Measurements from ENCODE around the gene RNF222. TPM values are rescaled to one million over a fixed set of nuclear protein-coding genes. Genes with fewer than 3 reads are reported as not detected.

The RNF222 gene
- total and polyA plus RNA-seq, 2 of the 4 experiments (the other 2 are of a cell fraction), result not detected

DNA sequence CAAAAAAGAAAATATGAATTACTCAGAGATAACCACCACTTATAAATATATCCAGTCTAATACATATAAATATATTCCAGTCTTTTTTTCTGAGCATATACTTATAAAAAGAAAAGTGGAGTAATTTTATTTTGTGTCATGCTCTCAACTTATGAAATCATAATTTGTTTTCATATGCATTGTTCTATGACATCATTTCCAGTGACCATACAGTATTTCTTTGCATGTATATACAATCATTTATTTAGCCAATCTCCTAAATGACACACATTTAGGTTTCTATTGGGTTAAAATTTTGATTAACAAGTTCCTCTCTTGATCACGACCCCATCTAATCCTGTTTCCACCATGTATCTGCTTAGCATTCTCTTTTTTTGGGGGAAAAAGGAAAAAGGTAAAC, 21.7 kb upstream of the RNF222 start (continued):
- TF ChIP-seq, protein P1, sequence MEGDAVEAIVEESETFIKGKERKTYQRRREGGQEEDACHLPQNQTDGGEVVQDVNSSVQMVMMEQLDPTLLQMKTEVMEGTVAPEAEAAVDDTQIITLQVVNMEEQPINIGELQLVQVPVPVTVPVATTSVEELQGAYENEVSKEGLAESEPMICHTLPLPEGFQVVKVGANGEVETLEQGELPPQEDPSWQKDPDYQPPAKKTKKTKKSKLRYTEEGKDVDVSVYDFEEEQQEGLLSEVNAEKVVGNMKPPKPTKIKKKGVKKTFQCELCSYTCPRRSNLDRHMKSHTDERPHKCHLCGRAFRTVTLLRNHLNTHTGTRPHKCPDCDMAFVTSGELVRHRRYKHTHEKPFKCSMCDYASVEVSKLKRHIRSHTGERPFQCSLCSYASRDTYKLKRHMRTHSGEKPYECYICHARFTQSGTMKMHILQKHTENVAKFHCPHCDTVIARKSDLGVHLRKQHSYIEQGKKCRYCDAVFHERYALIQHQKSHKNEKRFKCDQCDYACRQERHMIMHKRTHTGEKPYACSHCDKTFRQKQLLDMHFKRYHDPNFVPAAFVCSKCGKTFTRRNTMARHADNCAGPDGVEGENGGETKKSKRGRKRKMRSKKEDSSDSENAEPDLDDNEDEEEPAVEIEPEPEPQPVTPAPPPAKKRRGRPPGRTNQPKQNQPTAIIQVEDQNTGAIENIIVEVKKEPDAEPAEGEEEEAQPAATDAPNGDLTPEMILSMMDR (conservative IDR thresholded peaks at IDR 0.05; ENCODE audit: low read depth, low read length), result no peak
- no peak for TF ChIP-seq MAFK (IDR thresholded peaks at IDR 0.05; ENCODE audit: low read depth, low read length)
- TF ChIP-seq SMC3 (IDR thresholded peaks at IDR 0.05; ENCODE audit: low read depth, low read length), result no peak
- no peak for TF ChIP-seq BHLHE40 (IDR thresholded peaks at IDR 0.05; ENCODE audit: low read depth, low read length)
- no peak for TF ChIP-seq RFX5 (IDR thresholded peaks at IDR 0.05; ENCODE audit: low read depth, low read length)

DNA sequence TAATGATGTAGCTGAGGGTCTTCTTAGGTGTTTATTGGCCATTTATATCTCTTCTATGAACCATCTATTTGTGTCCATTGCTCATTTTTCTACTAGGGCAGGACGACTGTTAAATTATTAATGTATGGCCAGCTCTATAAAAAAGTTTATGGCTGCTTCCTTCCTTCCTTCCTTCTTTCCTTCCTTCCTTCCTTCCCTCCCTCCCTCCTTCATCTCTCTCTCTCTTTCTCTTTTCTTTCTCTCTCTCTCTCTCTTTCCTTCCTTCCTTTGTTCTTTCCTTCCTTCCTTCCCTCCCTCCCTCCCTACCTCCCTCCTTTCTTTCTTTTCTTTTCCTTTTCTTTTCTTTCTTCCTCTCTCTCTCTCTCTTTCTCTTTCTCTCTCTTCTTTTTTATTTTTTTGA, 20.8 kb upstream of the RNF222 start:
- Histone ChIP-seq H2BK120ac (ENCODE audit: low read depth, low read length) (no peak overlapping the region), H3K36me3 (ENCODE audit: control insufficient read depth, insufficient read depth, low read length) (no peaks in the 10 kb centered on the region), H4K91ac (ENCODE audit: insufficient read depth, low read depth, low read length) (no peak overlapping the region), H2AK9ac (replicated peaks; ENCODE audit: low read depth, low read length, poor library complexity) (no peak overlapping the region), H3K4me1 (ENCODE audit: control insufficient read depth, insufficient read depth, low read length) (peaks cover 2% of the 10 kb centered on the region; the same call in 1 of the 2 replicates), H3K14ac (replicated peaks; ENCODE audit: low read depth, low read length) (no peak overlapping the region), H2BK20ac (ENCODE audit: low read depth, low read length) (no peak overlapping the region), H3K9me1 (ENCODE audit: insufficient read depth, low read length) (peaks cover 3% of the 10 kb centered on the region; the same call in 1 of the 2 replicates), H2BK15ac (ENCODE audit: low read depth, low read length) (no peak overlapping the region), H3K9me3 (ENCODE audit: control insufficient read depth, insufficient read depth, low read length) (0 out of 2 replicates have a peak, but pooled peaks cover 2% of the 10 kb centered on the region), H3K79me1 (ENCODE audit: low read depth in 1 of 2, low read length in 2 of 2) (no peaks in the 10 kb centered on the region), H3K27ac (ENCODE audit: insufficient read depth, low read length) (no peak overlapping the region), H3K4me3 (ENCODE audit: insufficient read depth, low read depth, low read length) (no peak overlapping the region), H2BK5ac (ENCODE audit: low read depth, low read length, poor library complexity, severe bottlenecking) (no peak overlapping the region), H3K56ac (ENCODE audit: extremely low read depth, insufficient read depth, low read length) (no peak overlapping the region), H2AK5ac (ENCODE audit: low read depth, low read length) (no peak overlapping the region), H4K20me1 (ENCODE audit: insufficient read depth, low read length) (no peaks in the 10 kb centered on the region), H3K23ac (ENCODE audit: low read depth, low read length) (no peak overlapping the region), H2AFZ (replicated peaks; ENCODE audit: low read length, poor library complexity) (no peak overlapping the region), H3K4ac (ENCODE audit: low read depth, low read length) (no peak overlapping the region), H4K5ac (ENCODE audit: low read depth, low read length) (no peak overlapping the region), H3K27me3 (ENCODE audit: control insufficient read depth, insufficient read depth, low read length) (peaks cover 13% of the 10 kb centered on the region), H3K18ac (ENCODE audit: low read depth, low read length) (no peak overlapping the region), H3K4me2 (ENCODE audit: low read depth, low read length) (no peak overlapping the region), H3K9ac (ENCODE audit: low read depth, low read length) (no peak overlapping the region), H4K8ac (ENCODE audit: low read depth in 2 of 2, low read length in 2 of 2) (no peak overlapping the region)
- intact Hi-C loops (cut with micrococcal nuclease) (no loop called here), in situ Hi-C loops (cut with MboI; ENCODE audit: low sequenced_read_pairs) (loop anchor here (10.0 kb wide), 2 partner anchors 336 to 366 kb away; partner anchors contain the start of gene SPDYE4), dilution Hi-C loops (cut with HindIII; ENCODE audit: low sequenced_read_pairs, unreplicated experiment) (no loop called here)
- DNase-seq (no peak), ATAC-seq (ENCODE audit: low read depth) (no peak)
- BruUV-seq (replicated peaks), result no TSS peak
- CTCF ChIA-PET, result interaction anchor here (1.1 kb wide), 1 partner anchor 9 kb away, joined by 4 read pairs; no protein-coding TSS in a partner anchor
- POLR2A ChIA-PET (ENCODE audit: unreplicated experiment), result no interaction called here
- WGBS, 2 experiments (ENCODE audit: extremely low coverage in 2 of 2, insufficient read length in 1 of 2), result no CpG with 5 or more reads among the region's 1 CpG
- TF ChIP-seq, protein P2, sequence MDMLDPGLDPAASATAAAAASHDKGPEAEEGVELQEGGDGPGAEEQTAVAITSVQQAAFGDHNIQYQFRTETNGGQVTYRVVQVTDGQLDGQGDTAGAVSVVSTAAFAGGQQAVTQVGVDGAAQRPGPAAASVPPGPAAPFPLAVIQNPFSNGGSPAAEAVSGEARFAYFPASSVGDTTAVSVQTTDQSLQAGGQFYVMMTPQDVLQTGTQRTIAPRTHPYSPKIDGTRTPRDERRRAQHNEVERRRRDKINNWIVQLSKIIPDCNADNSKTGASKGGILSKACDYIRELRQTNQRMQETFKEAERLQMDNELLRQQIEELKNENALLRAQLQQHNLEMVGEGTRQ (IDR thresholded peaks at IDR 0.05; ENCODE audit: low read depth, low read length), result no peak
- no peak for TF ChIP-seq POLR2A (IDR thresholded peaks at IDR 0.05; ENCODE audit: low read depth, low read length)
- no peak for TF ChIP-seq FOS (IDR thresholded peaks at IDR 0.05; ENCODE audit: low read depth, low read length)

All from IMR-90 (cell line).